ENCODE measurements around the gene ENPP3. TPM values are rescaled to one million over a fixed set of nuclear protein-coding genes. Genes with fewer than 3 reads are reported as not detected.

Gene ENPP3
- total and polyA plus RNA-seq, 4 donors = 0.99 to 2.1 (median 1.5) TPM

DNA sequence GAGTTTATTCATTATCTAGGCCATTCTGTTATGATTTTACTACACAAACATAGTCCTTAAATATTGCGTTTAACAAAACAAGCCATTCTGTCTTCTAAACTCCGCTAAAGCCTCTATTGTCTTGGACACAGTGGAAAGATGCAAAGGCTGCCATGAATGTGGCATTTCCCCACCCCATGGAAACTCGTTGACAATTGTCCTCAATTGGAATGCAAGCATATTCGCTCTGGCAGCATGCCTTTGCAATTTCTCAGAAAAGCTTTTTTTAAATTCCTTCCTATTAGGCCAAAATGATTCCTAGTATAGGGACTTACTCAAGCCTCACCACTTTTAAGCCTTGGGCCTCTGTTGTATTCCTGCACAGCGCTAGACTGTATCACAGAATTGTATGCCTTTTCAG, 41.3 kb downstream of the ENPP3 start:
- Histone ChIP-seq H3K27ac (ENCODE audit: low read depth, low read length) (no peak overlapping the region), H3K4me3 (ENCODE audit: low read depth, low read length) (no peak overlapping the region), H3K9me3 (ENCODE audit: control insufficient read depth, insufficient read depth, low read length) (no peaks in the 10 kb centered on the region), H3K27me3 (ENCODE audit: control insufficient read depth, insufficient read depth, low read length) (no peaks in the 10 kb centered on the region), H3K4me1 (ENCODE audit: control insufficient read depth, insufficient read depth, low read length) (no peaks in the 10 kb centered on the region), H3K36me3 (ENCODE audit: control insufficient read depth, insufficient read depth, low read length) (no peaks in the 10 kb centered on the region)
- WGBS (ENCODE audit: insufficient coverage) = 58% methylated on average over 5 of the region's 5 CpGs
- DNase-seq (ENCODE audit: low read depth in 4 of 6, low spot score in 6 of 6) = no peak

GRCh38 chr6:131680868-131681267, 43.8 kb downstream of the ENPP3 start:
- 96% methylated on average over 2 of the region's 2 CpGs for WGBS (ENCODE audit: insufficient coverage)
- no peaks in the 10 kb centered on the region for H3K4me1 ChIP-seq (ENCODE audit: control insufficient read depth, insufficient read depth, low read length)
- DNase-seq (ENCODE audit: low read depth in 4 of 6, low spot score in 6 of 6) = no peak
- H3K9me3 ChIP-seq (ENCODE audit: control insufficient read depth, insufficient read depth, low read length) = no peaks in the 10 kb centered on the region
- H3K27ac ChIP-seq (ENCODE audit: low read depth, low read length) = no peak overlapping the region
- no peaks in the 10 kb centered on the region for H3K27me3 ChIP-seq (ENCODE audit: control insufficient read depth, insufficient read depth, low read length)
- no peak overlapping the region for H3K4me3 ChIP-seq (ENCODE audit: low read depth, low read length)
- no peaks in the 10 kb centered on the region for H3K36me3 ChIP-seq (ENCODE audit: control insufficient read depth, insufficient read depth, low read length)

GRCh38 chr6:131681585-131681984, 44.5 kb downstream of the ENPP3 start:
- H3K36me3 ChIP-seq (ENCODE audit: control insufficient read depth, insufficient read depth, low read length) = no peaks in the 10 kb centered on the region
- H3K27ac ChIP-seq (ENCODE audit: low read depth, low read length) = no peak overlapping the region
- DNase-seq (ENCODE audit: low read depth in 4 of 6, low spot score in 6 of 6) = no peak
- H3K4me3 ChIP-seq (ENCODE audit: low read depth, low read length) = no peak overlapping the region
- H3K9me3 ChIP-seq (ENCODE audit: control insufficient read depth, insufficient read depth, low read length) = no peaks in the 10 kb centered on the region
- no peaks in the 10 kb centered on the region for H3K27me3 ChIP-seq (ENCODE audit: control insufficient read depth, insufficient read depth, low read length)
- no peaks in the 10 kb centered on the region for H3K4me1 ChIP-seq (ENCODE audit: control insufficient read depth, insufficient read depth, low read length)

DNA sequence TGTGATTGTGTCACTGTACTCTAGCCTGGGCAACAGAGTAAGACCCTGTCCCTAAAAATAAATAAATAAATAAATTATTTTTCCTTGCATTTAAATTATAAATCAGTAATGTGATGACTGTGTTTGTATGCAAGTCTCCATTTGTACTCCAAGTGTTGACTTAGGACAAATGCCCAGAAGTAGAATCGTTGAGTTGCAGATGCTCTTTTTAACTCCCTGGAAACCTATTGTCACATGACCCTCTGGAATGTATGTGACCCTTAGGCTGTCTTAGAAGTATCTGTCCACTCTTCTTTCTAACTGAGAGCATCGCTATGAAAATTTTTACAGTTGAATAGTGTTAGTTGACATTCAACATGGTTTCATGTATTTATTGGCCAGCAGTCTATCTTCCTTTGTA, 45.3 kb downstream of the ENPP3 start:
- whole genome bisulfite sequencing (ENCODE audit: insufficient coverage) = 20% methylated on average over 1 of the region's 2 CpGs

GRCh38 chr6:131683479-131683878, 46.4 kb downstream of the ENPP3 start:
- Histone ChIP-seq H3K4me3 (ENCODE audit: low read depth, low read length) (no peak overlapping the region), H3K9me3 (ENCODE audit: control insufficient read depth, insufficient read depth, low read length) (no peaks in the 10 kb centered on the region), H3K27me3 (ENCODE audit: control insufficient read depth, insufficient read depth, low read length) (no peaks in the 10 kb centered on the region), H3K4me1 (ENCODE audit: control insufficient read depth, insufficient read depth, low read length) (no peaks in the 10 kb centered on the region), H3K27ac (ENCODE audit: low read depth, low read length) (no peak overlapping the region), H3K36me3 (ENCODE audit: control insufficient read depth, insufficient read depth, low read length) (no peaks in the 10 kb centered on the region)
- 100% methylated on average over 1 of the region's 6 CpGs for WGBS (ENCODE audit: insufficient coverage)
- no peak for DNase-seq (ENCODE audit: low read depth in 4 of 6, low spot score in 6 of 6)

More for the DNA sequence above, 45.3 kb downstream of the ENPP3 start:
- no peaks in the 10 kb centered on the region for H3K9me3 ChIP-seq (ENCODE audit: control insufficient read depth, insufficient read depth, low read length)
- H3K4me1 ChIP-seq (ENCODE audit: control insufficient read depth, insufficient read depth, low read length) = no peaks in the 10 kb centered on the region
- no peaks in the 10 kb centered on the region for H3K27me3 ChIP-seq (ENCODE audit: control insufficient read depth, insufficient read depth, low read length)
- no peak overlapping the region for H3K27ac ChIP-seq (ENCODE audit: low read depth, low read length)
- peak in 1 of 6 donors; percentile 12 for DNase-seq (ENCODE audit: low read depth in 4 of 6, low spot score in 6 of 6)
- H3K4me3 ChIP-seq (ENCODE audit: low read depth, low read length) = no peak overlapping the region
- H3K36me3 ChIP-seq (ENCODE audit: control insufficient read depth, insufficient read depth, low read length) = no peaks in the 10 kb centered on the region

DNA sequence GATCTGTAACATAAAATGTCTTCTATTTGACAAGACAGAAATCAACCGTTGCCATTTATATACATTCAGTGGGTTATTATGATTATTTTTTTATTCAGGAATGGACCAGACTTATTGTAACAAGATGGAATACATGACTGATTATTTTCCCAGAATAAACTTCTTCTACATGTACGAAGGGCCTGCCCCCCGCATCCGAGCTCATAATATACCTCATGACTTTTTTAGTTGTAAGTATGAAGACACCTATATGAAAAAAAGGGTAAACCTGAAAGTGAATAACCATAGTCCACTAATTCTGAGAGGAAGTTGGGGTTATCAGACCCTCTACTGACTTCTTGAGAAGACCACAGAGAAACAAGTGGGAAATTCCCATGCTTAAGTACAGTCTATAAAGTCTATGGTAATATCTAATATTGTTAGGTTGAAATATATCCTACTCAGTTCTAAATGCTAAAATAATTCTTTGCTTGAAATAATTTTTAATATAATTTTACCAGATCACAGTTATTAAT, 48.2 kb downstream of the ENPP3 start:
- no peak for DNase-seq (ENCODE audit: low read depth in 4 of 6, low spot score in 6 of 6)
- WGBS (ENCODE audit: insufficient coverage) = no CpG with 5 or more reads among the region's 4 CpGs
- H3K27me3 ChIP-seq (ENCODE audit: control insufficient read depth, insufficient read depth, low read length) = no peaks in the 10 kb centered on the region
- H3K27ac ChIP-seq (ENCODE audit: low read depth, low read length) = no peak overlapping the region
- no peaks in the 10 kb centered on the region for H3K9me3 ChIP-seq (ENCODE audit: control insufficient read depth, insufficient read depth, low read length)
- no peaks in the 10 kb centered on the region for H3K4me1 ChIP-seq (ENCODE audit: control insufficient read depth, insufficient read depth, low read length)
- no peaks in the 10 kb centered on the region for H3K36me3 ChIP-seq (ENCODE audit: control insufficient read depth, insufficient read depth, low read length)
- no peak overlapping the region for H3K4me3 ChIP-seq (ENCODE audit: low read depth, low read length)

DNA sequence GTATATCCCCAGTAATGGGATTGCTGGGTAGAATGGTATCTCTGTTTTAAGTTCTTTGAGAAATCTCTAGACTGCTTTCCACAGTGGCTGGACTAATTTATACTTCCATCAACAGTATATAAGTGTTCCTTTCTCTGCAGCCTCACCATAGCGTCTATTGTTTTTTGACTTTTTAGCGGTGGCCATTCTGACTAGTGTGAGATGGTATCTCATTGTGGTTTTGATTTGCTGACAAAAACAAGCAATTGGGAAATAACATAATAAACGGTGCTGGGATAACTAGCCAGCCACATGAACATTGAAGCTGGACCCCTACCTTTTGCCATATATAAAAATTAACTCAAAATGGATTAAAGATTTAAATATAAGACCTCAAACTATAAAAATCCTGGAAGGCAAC, 49.9 kb downstream of the ENPP3 start:
- no peak for DNase-seq (ENCODE audit: low read depth in 4 of 6, low spot score in 6 of 6)
- Histone ChIP-seq H3K27me3 (ENCODE audit: control insufficient read depth, insufficient read depth, low read length) (no peaks in the 10 kb centered on the region), H3K4me1 (ENCODE audit: control insufficient read depth, insufficient read depth, low read length) (no peaks in the 10 kb centered on the region), H3K27ac (ENCODE audit: low read depth, low read length) (no peak overlapping the region), H3K9me3 (ENCODE audit: control insufficient read depth, insufficient read depth, low read length) (no peaks in the 10 kb centered on the region), H3K36me3 (ENCODE audit: control insufficient read depth, insufficient read depth, low read length) (no peaks in the 10 kb centered on the region), H3K4me3 (ENCODE audit: low read depth, low read length) (no peak overlapping the region)
- WGBS (ENCODE audit: insufficient coverage) = no CpG with 5 or more reads among the region's 3 CpGs

DNA sequence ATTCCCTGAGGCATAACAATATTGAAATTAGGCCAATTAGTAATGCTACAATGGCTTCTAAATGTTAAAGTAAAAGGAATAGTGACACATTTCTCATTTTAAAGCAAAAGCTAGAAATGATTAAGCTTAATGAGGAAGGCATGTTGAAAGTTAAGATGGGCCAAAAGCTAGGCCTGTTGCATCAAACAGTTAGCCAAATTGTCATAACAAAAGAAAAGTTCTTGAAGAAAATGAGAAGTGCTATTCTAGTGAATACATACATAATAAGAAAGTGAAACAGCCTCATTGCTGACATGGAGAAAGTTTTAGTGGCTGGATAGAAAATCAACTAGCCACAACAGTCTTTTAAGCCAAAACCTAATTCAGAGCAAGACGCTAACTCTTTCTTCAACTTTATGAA, 51.2 kb downstream of the ENPP3 start:
- H3K36me3 ChIP-seq (ENCODE audit: control insufficient read depth, insufficient read depth, low read length) = no peaks in the 10 kb centered on the region
- no peak for DNase-seq (ENCODE audit: low read depth in 4 of 6, low spot score in 6 of 6)

GRCh38 chr6:131692031-131692430, 54.9 kb downstream of the ENPP3 start:
- Histone ChIP-seq H3K36me3 (ENCODE audit: control insufficient read depth, insufficient read depth, low read length) (no peaks in the 10 kb centered on the region), H3K4me3 (ENCODE audit: low read depth, low read length) (no peak overlapping the region), H3K9me3 (ENCODE audit: control insufficient read depth, insufficient read depth, low read length) (no peaks in the 10 kb centered on the region), H3K27ac (ENCODE audit: low read depth, low read length) (no peak overlapping the region), H3K27me3 (ENCODE audit: control insufficient read depth, insufficient read depth, low read length) (no peaks in the 10 kb centered on the region), H3K4me1 (ENCODE audit: control insufficient read depth, insufficient read depth, low read length) (no peaks in the 10 kb centered on the region)
- no CpG with 5 or more reads among the region's 1 CpG for WGBS (ENCODE audit: insufficient coverage)
- no peak for DNase-seq (ENCODE audit: low read depth in 4 of 6, low spot score in 6 of 6)

More for the DNA sequence above, 51.2 kb downstream of the ENPP3 start:
- no peak overlapping the region for H3K27ac ChIP-seq (ENCODE audit: low read depth, low read length)
- H3K9me3 ChIP-seq (ENCODE audit: control insufficient read depth, insufficient read depth, low read length) = no peaks in the 10 kb centered on the region
- H3K4me1 ChIP-seq (ENCODE audit: control insufficient read depth, insufficient read depth, low read length) = no peaks in the 10 kb centered on the region
- no CpG with 5 or more reads among the region's 1 CpG for WGBS (ENCODE audit: insufficient coverage)
- no peaks in the 10 kb centered on the region for H3K27me3 ChIP-seq (ENCODE audit: control insufficient read depth, insufficient read depth, low read length)
- no peak overlapping the region for H3K4me3 ChIP-seq (ENCODE audit: low read depth, low read length)

- H3K36me3 ChIP-seq (ENCODE audit: control insufficient read depth, insufficient read depth, low read length) = no peaks in the 10 kb centered on the region
- no peak overlapping the region for H3K27ac ChIP-seq (ENCODE audit: low read depth, low read length)
- no peak for DNase-seq (ENCODE audit: low read depth in 4 of 6, low spot score in 6 of 6)
- no peaks in the 10 kb centered on the region for H3K9me3 ChIP-seq (ENCODE audit: control insufficient read depth, insufficient read depth, low read length)
- H3K27me3 ChIP-seq (ENCODE audit: control insufficient read depth, insufficient read depth, low read length) = no peaks in the 10 kb centered on the region
- no peaks in the 10 kb centered on the region for H3K4me1 ChIP-seq (ENCODE audit: control insufficient read depth, insufficient read depth, low read length)
- H3K4me3 ChIP-seq (ENCODE audit: low read depth, low read length) = no peak overlapping the region
These were observed 55.5 kb downstream of the ENPP3 start for GRCh38 chr6:131692589-131692988.

All from spinal cord (tissue), 10 donors.